ENCODE results near the gene PRSS8.
"Not testable (repeated sequence)": the region's sequence is repeated elsewhere in the genome, so short reads cannot be mapped to it uniquely, and the experiment has no call there.

Gene PRSS8

GRCh38 chr16:31143694-31144148, 8.2 kb upstream of the PRSS8 start:
- no peak for DNase-seq

DNA sequence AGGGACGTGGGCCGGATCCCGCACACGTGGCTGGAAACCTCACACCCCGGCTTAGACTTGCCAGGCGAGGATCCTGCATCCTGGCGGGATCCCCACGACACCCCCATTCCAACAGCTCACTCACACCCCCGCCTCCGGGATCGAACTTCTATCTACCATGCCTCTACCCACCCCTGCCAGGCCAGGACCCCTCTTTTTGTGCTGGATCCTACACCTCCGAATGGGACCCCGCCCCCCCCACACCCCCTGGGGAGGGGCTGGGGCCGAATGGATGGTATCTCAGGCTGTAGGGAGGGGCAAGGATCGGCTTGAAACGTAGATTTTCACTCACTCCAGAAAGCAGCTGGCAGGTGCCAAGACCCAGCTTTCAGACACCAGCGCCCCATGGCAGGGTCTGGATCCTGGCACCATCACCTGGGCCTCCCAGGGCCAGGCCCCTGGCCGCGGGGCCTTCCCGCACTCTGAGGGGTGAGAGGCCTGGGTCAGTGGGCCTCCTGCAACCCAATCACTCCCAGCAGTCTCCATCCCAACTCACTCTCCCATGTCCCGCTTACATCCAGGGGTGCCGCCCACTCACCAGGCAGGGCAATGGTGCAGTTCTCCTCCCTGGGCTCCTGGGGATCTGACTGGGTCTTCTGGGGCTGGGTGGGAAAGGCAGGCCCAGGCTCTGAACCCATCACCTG, 7.6 kb upstream of the PRSS8 start:
- no peak for DNase-seq

DNA sequence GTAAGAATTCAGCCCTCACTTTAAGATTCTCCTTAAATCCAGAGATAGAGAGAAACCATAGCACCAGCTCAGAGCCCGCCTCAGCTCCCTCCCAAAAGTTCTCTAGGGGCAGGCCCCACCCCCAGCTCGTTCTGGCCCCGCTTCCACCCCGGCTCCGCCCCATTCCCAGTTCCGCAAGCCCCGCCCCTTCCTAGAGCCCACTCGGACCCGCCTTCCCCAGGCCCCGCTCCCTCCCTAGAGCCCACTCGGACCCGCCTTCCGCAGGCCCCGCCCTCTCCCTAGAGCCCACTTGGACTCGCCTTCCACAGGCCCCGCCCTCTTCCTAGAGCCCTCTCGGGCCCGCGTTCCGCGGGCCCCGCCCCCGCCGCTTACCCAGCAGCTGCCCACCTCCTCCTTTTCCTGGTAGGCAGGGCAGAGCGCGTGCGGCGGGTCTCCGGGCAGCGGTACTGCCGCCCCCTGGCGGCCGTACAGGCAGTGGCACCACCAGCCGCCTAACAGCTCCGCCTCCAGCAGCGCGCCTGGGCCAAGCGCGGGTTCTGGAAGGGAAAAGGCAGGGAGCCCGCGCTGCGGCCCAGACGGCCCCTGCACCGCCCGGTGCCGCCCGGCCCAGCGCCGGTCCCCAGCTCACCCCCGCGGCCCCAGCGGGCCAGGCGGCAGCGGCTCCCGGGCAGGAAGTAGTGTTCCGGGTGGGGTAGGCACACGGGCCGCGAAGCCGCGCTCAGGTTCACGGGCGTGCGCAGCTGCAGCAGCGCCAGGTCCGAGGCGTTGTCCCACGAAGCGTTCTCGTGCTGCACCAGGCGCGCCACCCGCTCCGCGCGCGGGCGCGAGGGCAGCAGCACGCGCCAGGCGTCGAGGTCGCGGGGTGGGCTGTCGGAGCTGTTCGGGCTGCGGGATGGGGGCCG, 6.8 kb upstream of the PRSS8 start:
- DNase-seq, result peak; percentile 97 to 98

DNA sequence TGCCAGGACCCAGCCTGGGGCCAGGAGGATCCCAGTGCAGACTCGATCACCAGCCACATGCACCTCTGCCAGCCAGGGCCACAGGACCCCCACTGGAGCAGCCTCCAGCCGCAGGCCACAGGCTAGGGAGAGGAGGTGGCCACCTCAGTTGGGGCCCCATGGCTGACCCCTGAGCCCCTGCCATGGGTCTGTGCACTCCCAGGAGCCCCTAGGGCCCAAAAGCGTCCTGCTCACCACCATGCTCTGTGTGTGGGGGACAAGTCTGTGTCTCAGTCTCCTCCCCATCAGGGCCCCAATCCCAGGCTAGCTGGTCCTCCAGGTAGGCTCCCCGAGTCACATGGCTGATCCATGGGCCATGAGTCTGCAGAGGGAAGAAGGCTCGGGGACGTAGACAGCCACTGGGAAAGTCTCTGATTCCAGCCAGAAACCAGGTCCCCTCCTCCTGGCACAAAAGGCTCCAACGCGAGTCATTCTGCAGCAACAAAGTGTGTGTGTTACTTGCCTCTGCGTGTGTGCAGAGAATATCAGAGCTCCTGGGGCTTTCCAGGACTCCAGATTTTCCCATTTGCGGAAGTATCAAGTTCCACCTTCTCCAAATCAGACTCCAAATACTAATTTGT, 6.1 kb upstream of the PRSS8 start:
- no peak for DNase-seq

GRCh38 chr16:31141071-31141469, 5.5 kb upstream of the PRSS8 start:
- DNase-seq, result not testable (repeated sequence)

DNA sequence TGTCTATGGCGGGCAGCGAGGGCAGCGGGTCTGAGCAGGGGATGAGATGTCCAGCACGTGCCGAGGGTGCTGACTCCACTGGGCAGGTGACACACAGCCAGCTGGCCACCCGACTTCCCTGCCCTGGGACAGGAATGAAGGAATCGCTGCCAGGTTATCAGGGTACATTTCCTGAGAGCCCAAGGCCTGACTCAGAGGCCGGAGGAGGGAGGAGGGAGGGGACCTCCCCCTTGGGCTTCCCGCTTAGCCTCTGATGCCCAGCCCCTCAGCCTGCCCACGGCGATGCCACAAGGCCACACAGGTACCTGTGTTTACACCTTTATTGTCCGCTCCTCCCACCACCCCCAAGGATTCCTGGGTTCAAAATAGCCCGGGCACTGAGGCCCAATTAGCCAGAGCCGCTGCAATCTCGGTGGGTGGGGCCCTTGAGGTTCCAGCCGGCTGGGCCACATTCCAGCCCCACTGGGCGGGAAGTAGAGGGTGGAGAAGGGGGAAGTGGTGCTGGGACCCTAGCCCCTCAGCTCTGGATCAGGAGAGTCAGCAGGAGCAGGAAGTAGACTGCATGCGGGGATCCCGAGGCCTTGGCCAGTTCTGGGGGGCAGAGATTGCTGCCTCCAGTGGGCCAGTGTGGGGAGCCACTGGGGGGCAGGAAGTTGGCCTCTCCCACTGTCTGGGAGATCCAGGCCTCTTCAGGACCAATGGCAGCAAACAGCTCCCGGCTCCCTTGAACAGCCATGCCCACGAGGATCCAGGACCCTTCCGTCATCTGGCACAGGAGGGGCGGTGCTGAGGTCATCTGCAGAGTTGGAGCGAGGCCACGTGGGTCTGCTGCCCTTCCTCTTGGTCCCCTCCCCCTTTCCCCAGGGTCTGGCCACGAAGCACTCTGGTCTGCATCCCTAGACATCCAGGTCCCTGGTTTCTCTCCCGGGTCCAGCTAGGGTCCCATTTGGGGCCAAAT, 3.4 kb upstream of the PRSS8 start:
- no peak for DNase-seq

- DNase-seq, result not testable (repeated sequence)
Measured at GRCh38 chr16:31136822-31137499, 1.4 kb upstream of the PRSS8 start.

- no peak for DNase-seq
Measured at GRCh38 chr16:31136287-31136662, 748 bp upstream of the PRSS8 start.

DNA sequence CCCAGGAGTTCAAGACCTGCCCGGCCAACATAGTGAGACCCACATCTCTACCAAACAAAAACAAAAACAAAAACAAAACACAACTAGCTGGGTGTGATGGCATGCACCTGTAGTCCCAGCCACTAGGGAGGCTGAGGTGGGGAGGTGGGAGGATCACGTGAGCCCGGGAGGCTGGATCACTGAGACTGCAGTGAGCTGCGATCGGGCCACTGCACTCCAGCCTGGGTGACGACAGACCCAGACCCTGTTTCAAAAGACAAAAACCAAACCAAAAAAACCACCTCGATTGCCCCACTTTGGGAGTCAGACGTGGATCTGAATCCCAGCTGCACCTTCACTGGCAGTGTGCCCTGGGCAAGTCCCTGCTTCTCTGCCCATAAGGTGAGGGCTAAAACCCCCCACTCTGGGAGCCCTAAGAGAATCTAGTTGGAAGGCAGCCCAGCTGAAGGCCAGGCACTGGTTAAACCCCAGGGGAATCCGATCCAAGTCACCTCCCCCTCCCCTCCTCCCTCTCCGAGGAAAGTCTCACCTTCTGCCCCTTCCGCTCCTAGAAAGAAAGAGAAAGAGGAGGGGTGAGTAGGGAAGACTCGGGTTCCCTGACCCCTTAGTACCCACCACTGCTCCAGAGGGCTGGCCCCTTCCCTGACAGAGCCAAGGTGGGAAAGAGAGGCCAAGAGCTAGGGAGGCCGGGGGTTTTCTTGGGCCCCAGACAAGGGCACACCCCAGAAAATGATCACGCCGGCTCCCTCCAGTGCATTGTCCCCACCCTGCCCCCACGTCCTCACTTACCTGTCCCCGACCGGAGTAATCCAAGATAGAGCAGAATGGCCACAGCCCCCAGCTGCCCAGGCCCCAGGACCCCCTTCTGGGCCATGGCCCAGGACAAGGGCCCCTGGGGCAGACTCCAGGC, 647 bp downstream of the PRSS8 start:
- no peak for DNase-seq

GRCh38 chr16:31134091-31134571, 1.4 kb downstream of the PRSS8 start:
- DNase-seq, result no peak

DNA sequence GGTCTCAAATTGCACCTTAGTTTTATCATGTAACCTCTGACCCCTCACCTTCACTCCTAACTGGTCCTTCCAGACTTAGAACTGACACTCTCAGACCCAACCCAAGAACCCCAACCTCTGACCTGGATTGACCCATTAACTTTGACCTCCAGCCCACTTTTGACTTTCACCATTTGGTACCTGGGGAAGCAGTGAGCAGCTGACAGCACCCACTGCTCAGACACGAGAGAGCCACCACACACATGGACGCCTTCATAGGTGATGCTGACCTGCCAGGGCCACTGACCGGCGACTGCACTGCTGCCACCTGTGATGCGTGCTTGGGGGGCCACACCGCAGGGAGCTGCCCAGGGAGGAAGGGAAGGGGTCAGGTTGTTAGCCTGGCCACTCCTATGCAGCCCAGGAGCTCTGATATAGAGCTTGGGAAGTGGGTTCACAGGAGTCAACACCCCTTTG, 2.5 kb downstream of the PRSS8 start:
- DNase-seq, result no peak

DNA sequence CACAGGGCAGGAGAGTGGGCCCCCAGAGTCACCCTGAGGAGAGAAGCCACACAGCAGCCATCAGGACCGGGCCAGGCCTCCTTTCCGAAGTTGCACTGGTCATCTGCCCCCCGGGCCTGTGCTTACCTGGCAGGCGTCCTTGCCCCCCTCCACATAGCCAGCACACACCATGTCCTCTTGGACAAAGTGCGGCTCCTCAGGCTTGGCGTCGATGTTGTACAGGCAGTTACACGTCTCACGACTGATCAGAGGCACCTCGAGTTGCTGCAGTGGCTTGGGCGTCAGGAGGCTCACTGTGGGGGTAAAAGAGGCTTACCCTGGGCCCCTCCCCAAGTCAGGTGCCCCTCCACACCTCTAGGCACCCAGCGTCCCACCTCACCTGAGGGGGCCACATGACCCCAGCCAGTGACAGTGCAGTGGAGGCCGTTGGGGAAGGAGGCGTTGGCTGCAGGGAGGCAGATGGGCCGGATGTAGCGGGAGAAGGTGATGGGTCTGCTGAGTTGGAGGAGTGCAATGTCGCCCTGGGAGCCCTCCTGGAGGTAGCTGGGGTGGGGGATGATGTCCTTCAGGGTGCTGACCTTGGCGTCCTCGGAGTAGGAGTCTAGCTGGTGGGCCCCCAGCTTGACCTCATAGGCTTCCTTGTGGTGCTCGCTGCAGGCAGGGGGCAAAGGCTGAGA, 3.1 kb downstream of the PRSS8 start:
- no peak for DNase-seq

DNA sequence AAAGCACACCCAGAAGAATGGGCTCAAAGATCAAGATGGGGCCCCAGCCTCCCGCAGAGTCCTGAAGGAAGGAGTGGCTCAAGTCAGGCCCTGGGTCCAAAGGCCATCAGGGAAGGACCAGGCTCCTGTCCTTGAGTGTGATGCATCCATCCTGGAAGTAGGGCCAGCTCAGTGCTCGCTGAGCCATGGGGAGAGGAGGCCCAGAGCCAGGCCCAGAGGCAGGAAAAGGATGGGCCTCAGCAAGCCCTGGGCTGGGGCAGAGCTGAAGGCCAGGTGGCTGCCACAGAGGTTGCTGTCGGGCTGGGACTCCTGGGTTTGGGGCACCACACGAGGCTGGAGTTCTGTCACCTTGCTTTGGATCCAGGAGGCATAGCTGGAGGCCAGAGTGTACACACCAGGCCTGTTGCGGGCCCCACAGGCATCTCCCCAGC, 3.7 kb downstream of the PRSS8 start:
- DNase-seq, result no peak

GRCh38 chr16:31131416-31131815, 4.1 kb downstream of the PRSS8 start:
- DNase-seq, result no peak

DNA sequence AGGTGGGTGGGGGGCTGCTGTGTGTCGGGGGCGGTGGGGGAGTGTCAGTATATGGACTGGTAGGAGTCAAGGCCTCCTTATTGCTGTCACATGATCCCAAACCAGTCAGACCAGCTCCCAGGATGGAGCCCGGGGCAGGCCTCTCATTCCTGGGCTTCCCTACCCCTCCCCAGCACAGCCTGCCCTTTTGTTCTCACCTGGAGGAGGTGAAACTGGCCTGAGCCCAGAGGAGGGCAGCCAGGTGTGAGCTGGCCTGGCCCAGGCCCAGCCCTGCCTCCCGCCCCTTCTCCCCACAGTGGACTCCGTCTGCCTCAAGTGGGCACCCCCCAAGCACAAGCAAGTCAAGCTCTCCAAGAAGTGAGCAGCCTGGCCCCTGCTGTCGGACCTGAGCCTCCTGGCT, 4.6 kb downstream of the PRSS8 start:
- no peak for DNase-seq

DNA sequence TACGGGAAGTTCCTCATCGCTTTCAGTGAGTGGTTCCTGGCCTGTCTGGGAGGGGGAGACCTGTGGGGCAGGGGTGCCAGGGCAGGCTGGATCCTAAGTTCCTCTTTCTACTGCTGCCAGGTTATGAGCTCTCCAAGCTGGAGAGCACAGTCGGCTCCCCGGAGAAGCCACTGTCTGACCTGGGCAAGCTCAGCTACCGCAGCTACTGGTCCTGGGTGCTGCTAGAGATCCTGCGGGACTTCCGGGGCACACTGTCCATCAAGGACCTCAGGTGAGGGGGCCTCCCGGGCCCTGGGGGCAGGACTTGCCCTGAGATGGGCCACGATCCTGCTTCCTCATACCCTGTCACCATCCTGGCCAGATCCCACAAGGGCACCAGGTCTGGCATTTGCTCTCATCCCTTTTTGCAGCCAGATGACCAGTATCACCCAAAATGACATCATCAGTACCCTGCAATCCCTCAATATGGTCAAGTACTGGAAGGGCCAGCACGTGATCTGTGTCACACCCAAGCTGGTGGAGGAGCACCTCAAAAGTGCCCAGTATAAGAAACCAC, 5.1 kb downstream of the PRSS8 start:
- no peak for DNase-seq

DNA sequence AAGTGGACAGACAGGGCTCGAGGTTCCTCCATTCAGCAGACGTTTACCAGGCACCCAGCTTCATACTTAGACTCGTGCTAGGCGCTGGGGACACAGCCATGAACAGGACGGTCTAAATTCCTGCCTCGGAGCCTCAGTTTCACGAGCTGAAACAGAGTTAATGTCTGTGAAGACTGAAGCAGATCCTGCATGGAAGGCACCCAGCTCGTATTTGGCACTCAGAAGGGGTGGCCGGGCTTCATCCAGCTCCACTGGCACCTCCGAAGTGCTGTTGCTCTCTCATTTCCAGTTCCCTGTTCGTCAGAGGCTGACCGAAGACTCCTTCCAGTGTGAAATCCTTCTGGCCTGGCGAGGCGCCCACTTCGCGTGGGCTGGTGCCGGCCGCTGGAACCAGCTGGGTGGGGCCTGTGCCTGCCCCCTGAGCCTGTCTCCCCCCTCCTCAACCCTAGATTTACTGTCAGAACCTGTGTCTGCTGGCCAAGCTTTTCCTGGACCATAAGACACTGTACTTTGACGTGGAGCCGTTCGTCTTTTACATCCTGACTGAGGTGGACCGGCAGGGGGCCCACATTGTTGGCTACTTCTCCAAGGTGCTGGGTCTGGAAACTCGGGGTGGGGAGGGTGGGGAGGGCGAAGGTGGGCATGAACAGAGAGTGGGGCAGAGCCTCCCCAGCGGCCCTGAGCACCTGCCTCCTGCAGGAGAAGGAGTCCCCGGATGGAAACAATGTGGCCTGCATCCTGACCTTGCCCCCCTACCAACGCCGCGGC, 5.8 kb downstream of the PRSS8 start:
- no peak for DNase-seq

DNA sequence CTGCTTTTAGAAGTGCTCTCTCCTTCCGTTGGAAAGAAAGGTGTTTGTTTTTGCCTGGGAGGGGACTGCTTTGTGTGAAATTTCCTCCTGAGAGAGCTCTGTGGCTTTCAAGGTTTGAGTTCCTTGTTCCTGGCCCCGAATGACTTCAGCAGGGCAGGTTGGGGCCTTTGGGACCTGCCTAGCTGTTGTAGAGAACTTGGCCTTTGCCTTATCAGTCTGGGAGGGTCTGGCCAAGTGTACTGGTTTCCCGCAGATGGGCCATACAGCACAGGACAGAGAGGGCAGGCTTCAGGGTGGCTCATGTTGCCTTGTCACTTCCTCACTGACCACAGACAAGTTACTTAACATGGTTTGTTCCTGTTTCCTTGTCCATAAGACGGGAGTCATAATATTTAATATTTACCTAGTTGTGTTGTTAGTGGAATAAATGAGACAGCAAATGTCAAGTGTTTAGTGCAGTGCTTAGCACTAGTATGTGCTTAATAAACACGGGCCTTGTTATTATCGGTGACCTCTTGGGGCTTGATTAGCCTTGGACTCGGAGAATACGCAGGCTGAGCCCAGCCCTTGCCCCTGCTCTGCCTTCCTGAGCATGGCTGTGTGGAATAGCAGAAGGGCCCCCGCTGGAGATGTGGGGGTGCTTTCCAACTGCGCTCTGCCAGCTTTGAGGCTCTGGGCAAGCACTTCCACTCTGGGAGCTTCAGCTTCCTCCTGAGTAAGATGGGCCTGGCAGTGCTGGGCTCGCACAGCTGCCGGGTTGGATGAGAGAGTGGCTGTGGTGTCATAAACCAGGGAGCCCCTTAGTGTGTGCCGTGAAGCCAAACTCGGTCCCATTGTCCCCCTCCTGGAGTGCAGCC, 6.6 kb downstream of the PRSS8 start:
- no peak for DNase-seq

All from stimulated activated CD4-positive, alpha-beta T cell treated with anti-CD3 and anti-CD28 coated beads, Interleukin-4, amount 100 ng/mL, for 4 hours (primary cell).